GM19193 (cell line): ENCODE measurements around the gene ESCO1.

Source experiments
- POLR2A ChIP-seq: IDR thresholded peaks from 4 replicates; pipeline ENCODE4 v1.6.1; 2011; ENCODE audit not compliant: insufficient read depth, insufficient read length; ENCODE audit errors: extremely low read depth

ESCO1 gene, protein sequence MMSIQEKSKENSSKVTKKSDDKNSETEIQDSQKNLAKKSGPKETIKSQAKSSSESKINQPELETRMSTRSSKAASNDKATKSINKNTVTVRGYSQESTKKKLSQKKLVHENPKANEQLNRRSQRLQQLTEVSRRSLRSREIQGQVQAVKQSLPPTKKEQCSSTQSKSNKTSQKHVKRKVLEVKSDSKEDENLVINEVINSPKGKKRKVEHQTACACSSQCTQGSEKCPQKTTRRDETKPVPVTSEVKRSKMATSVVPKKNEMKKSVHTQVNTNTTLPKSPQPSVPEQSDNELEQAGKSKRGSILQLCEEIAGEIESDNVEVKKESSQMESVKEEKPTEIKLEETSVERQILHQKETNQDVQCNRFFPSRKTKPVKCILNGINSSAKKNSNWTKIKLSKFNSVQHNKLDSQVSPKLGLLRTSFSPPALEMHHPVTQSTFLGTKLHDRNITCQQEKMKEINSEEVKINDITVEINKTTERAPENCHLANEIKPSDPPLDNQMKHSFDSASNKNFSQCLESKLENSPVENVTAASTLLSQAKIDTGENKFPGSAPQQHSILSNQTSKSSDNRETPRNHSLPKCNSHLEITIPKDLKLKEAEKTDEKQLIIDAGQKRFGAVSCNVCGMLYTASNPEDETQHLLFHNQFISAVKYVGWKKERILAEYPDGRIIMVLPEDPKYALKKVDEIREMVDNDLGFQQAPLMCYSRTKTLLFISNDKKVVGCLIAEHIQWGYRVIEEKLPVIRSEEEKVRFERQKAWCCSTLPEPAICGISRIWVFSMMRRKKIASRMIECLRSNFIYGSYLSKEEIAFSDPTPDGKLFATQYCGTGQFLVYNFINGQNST

DNA sequence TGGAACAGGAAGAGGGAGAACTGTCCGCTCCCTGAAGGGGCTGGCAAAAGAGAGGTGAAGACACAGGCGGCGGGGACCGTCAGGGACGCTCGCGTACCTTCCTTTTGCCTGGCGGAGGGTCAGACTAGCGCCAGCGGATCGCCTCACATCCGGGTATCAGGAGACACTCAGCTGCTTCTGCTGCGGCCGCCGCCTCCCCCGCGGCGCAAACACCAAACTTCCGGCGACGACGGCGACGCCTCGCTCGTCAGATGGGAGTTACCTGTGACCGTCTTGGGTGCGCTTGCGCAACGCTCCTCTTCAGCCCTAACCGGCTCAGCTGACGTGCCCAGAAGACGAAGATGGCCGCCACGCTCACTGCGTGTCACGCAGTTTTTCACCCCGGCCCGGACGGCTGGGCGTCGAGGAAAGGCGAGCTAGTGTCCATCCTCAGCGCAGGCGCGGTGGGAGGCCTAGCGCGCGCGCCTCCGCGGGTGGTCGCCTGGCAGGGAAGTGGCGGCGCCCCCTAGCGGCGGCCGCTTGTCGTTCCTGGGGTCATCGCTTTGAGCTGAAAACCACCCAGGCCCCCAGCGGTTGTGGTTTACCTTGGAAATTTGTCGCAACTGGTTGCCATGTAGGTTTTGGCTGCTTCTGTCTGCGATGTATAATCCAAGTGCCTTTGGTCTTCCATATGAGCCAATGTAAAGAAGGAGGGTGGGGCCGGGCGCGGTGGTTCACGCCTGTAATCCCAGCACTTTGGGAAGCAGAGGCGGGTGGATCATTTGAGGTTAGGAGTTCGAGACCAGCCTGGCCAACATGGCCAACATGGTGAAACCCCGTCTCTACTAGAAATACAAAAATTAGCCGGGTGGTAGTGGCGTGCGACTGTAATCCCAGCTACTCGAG is at the start of gene ESCO1:
ESCO1 (minus strand) TSS at position 179 of the 885 bp plus-strand sequence. CDS start 25,861 bp downstream, outside the sequence.
- peak; percentile 92 for TF ChIP-seq POLR2A

DNA sequence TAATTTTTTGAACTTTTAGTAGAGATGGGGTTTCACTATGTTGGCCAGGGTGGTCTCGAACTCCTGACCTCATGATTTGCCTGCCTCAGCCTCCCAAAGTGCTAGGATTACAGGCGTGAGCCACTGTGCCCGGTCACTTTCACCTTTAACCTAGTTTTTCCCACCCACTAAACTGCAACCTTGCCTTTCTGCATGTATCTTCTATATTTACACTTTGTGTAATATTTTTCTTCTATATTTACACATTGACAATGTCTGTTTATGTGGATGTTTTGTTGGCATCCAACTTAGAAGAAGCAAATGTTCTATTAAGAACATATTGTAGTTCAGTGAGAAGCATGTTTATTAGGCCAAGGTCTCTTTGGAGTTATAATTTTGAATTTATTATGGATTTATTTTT is 38.3 kb upstream of the ESCO1 start:
- TF ChIP-seq POLR2A, result no peak

DNA sequence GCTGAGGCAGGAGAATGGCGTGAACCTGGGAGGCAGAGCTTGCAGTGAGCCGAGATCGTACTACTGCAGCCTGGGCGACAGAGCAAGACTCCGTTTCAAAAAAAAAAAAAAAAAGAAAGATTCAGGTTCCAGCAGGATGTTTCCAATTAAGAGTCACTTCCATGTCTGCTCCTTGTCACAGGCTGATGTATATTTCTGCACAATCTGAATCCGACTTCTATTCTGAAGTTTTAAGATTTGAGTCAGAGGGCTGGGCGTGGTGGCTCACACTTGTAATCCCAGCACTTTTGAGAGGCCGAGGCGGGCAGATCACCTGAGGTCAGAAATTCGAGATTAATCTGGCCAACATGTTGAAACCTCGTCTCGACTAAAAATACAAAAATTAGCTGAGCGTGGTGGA is 36.3 kb upstream of the ESCO1 start:
- no peak for TF ChIP-seq POLR2A

DNA sequence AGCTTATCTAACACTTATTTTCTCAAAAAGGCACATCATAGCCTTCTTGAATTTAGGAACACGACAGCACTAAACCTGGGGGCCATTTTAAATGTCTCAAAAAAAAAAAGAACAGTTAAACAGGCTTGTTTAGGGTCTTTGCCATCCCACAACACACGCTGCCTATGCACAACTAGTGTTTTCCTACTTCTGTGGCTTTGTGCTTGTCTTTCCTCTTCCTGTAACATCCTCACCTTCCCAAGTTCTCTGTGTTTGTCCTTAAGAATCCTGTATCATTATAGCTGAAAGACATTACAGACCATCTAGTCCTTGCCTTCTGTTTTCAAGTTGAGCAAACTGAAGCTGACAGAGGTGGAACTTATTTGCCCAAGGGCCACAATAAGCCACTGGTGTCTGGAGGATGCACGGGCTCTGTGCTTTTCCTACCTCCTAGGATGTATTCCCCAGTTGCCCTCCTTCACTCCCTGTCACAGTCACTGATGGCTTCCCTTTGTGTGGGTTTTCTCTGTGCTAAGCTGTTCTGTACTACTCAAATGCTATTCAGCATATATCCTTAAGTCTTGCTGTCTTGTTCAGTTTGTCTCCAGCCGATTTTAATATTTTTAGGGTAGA is 34.2 kb upstream of the ESCO1 start:
- TF ChIP-seq POLR2A, result no peak

DNA sequence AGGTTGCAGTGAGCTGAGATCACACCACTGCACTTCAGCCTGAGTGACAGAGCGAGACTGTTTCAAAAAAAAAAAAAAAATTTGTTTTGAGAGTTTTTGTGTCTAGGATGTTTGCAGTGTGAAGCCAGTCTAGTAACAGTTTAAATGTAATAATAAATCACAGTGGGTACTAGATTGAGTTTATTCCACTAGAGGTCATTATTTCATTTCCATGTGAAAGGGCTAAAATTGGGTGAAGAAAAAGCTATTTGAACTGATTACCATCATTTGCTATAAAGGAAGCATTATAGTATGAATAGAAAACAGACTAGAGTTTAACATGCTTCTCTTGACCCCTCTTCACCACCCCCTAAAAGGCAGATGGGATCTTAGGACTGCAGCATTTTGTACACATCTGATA is 31.9 kb upstream of the ESCO1 start:
- TF ChIP-seq POLR2A, result no peak

DNA sequence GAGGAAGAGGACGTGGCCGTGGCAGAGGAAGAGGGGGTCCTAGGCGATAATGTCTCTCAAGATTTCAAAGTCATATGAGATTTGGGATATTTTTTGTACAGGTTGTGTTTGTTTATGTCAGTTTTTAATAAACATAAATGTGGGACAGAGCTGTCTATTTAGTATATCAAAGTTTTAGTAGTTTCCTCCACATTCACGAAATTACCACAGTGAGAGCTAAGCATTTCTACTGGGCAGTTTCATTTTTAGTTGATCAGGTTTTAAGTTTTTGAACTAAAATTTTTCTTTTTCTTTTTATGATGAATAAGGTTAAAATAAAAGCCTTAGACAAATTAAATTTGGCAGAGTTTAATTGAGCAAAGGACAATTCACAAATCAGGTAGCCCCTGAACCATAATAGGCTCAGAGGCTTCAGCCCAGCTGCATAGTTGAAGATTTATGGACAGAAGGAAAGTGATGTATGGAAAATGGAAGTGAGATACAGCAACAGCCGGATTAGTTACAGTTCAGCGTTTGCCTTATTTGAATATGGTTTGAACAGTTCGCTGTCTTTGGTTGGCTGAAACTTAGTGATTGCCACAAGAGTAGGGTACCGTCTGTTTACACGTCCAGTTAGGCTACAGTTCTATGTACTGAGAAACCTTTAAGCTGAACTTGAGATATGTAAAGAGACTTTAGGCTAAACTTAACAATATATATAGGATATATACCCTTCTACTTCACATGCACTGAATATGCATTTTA is 28.8 kb upstream of the ESCO1 start:
- TF ChIP-seq POLR2A, result no peak

DNA sequence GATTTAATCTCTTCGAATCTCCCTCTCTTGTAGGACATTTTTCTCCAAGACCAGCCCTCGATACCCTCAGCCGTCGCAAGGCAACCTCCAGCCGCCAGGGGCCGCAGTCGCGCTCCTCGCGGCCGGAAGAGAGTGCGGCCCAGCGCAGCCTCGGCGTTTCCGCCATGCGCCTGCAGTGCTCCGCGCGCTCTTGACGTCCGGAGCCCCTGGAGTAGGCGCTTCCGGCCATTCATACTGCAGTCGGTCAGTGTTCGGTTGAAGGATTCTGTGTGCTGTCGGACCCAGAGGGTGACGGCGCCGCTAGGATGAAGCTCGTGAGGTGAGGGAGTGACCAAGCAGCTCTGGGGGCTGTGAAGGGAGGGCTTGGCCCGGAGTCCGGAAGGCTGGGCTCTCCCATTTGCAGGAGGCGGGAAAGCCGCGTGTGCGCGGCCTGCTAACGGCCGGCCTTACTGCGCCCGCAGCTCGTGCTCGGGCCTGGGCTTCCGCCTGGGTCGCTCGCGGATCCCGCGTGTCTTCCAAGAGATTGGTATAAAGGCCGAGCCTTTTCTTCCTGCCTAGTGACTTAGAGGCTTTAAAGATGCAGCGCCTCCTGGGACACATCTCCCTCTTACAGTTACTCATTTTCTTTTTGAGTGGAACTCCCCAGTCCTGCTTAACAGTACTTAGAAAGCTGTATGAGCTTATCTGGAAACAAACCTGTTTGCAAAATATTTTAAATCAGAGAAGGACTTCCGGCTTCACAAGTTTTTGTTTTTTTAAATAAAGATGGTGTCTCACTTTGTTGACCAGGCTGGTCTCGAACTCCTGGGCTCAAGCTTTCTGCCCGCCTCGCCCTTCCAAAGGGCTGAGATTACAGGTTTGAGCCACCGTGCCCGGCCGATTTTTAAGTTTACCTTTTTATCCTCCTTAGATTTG is 11.9 kb upstream of the ESCO1 start, which contains the start of gene SNRPD1:
SNRPD1 (plus strand) TSS at position 190 of the 915 bp plus-strand sequence; CDS start at position 306, 116 bp downstream.
- TF ChIP-seq POLR2A, result peak; percentile 94

DNA sequence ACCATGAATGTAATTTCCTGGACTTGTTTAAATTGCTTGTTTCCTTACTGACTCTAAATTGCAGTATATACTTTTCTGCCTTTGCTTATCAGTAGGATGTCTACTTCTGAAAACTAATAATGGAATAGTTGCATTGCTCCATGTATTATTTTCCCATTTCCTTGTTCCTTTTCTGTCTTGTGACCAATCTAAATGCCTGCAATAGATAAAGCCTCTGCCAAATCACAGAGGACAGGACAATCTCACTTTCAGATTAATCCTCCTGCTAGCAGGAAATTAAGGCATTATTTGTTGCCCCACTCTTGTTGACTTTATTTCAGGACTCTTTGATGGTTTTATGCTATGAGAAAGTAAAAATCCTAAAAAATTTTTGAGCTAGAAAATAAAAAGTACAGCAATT is 4.7 kb upstream of the ESCO1 start:
- no peak for TF ChIP-seq POLR2A

DNA sequence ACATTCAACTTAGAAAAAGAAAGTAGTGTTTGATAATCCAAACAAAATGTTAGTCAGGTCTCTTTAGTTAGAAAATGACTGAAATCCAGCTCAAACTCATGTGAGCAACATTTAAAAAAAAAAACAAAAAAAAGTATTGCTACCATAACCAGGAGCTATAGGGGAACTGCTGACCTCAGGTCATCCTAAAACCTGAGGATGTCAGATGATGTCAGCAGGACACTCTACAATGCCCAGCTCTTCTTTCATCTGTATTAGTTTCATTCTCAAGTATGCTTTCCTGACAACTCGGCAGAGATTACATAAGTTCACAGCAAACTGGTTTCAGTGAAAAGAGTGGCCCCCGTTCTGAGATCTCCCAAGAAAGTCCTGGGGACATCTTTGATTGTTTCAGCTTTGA is 4.2 kb upstream of the ESCO1 start:
- no peak for TF ChIP-seq POLR2A

DNA sequence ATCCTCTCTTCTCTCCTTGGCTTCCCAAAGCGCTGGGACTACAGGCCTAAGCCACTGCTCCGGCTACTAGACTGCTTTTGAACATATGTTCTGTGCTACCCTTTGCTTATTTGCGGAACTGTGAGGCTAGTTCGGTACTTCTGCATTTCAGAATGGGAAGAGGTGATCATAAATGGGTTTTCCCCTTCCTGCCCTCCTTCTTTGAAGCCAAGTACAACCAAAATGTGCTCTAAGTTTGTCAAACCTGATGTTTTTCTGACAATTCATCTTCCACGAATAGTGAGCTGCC is 1.7 kb upstream of the ESCO1 start:
- no peak for TF ChIP-seq POLR2A

DNA sequence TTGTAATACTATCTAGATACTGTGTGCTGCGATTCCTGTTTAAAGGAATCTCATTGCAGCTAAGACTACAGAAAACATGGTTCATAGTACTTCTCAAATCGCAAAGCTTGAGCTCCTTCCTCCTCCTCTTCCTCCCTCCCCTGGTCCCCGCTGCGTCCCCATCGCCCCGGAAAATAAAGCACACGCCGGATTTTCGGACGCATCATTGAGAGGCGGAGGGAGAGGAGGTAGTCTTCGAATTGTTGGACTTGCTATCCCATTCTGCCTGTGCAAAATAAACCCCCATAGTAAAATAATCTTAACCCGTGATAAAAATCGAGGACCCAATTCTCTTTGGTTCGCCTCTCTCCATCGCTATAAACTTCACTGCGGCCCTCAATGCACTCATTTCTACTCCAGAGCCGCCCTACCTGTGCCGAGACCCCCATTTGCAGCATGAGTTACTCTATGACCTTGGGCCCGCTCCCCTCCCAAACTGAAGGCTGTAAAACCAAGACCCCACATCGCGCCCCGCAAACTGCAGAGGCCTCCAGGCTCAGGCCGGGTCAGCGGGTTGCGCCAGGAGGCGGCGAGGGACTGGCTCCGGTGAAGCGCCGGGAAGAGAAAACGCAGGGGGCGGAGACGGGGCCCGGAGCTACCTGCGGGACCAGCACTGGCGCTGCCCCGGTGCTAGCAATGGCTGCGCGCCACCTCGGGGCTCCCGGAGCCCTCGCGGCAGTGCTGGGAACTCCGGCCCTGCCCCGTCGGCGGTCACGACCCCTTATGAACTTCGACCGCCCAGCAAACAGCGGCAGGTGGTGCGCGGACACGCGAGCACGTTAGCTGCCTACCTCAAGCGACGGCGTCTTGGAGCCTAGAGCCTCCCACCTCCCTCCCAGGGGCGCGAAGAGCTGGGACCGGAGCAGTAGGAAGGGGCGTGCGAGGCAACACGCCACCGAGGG is 649 bp downstream of the ESCO1 start:
- no peak for TF ChIP-seq POLR2A
